NT2/D1 (cell line): Measurements from ENCODE around the gene ZDHHC7.

Experiments
- DNase-seq: peaks from one replicate; pipeline ENCODE4 v3.0.0-alpha.2; 2011; ENCODE audit warnings: low read depth, low spot score
- H3K27me3 ChIP-seq: 2 replicates; pipeline ENCODE4 v1.6.0; 2011; ENCODE audit warnings: mild to moderate bottlenecking; ENCODE audit not compliant: insufficient read length, insufficient read depth
- H3K36me3 ChIP-seq: 2 replicates; pipeline ENCODE4 v1.6.1; 2011; ENCODE audit warnings: mild to moderate bottlenecking, low read length, mixed read lengths; ENCODE audit not compliant: insufficient read depth, insufficient read length
- H3K4me1 ChIP-seq: 2 replicates; pipeline ENCODE4 v1.5.1; 2011; ENCODE audit not compliant: insufficient read depth, insufficient read length
- H3K4me3 ChIP-seq: 2 replicates; pipeline ENCODE4 v1.5.1; 2011; ENCODE audit warnings: low read depth; ENCODE audit not compliant: insufficient read length
- H3K9ac ChIP-seq: 2 replicates; pipeline ENCODE4 v1.6.0; 2011; ENCODE audit warnings: low read depth; ENCODE audit not compliant: insufficient read length
- H3K9me3 ChIP-seq: 2 replicates; pipeline ENCODE4 v1.5.1; 2011; ENCODE audit warnings: mild to moderate bottlenecking, low read length; ENCODE audit not compliant: insufficient read depth
- SUZ12 ChIP-seq: IDR thresholded peaks from 2 replicates; pipeline ENCODE4 v1.6.1; 2011; ENCODE audit not compliant: insufficient read length, insufficient read depth; ENCODE audit errors: extremely low read depth
- YY1 ChIP-seq: IDR thresholded peaks from 2 replicates; pipeline ENCODE4 v1.6.1; 2011; ENCODE audit not compliant: insufficient read length, insufficient read depth
- ZNF274 ChIP-seq: IDR thresholded peaks from 2 replicates; pipeline ENCODE4 v1.6.1; 2011; ENCODE audit warnings: mild to moderate bottlenecking, low read depth, low read length

The ZDHHC7 gene

DNA sequence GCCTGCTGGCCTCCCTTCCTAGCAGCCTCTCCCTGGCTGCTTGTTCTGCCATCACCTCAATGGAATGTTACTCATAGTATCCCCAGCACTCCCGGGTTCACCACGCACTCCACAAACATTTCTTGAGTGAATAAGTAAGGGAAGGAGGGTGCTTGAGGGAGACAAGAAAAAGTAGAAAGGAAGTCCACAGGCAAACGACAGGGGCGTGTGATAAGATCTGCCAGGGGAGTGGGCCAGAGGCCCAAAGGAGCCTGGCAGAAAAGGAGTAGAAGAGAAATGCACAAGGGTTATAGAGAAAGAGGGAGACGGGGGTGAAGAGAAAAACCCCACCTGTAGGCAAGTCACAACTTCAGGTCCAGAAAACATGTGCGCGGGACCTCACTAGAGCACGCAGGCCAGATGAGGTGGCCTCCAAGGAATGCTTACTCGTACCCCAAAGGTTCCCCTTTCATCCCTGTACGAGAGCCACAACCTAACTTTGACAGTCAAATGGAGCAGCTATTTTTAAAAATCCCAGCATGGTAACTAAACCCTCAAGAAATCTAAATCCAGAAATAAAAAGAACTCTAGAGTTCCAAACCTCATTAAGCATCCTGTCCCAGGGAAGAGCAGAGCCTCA is 6.6 kb downstream of the ZDHHC7 start:
- TF ChIP-seq SUZ12: no peak
- TF ChIP-seq ZNF274: no peak
- TF ChIP-seq YY1: no peak
- Histone ChIP-seq H3K27me3 (no peaks in the 10 kb centered on the region), H3K4me3 (no peak overlapping the region), H3K36me3 (peaks cover 42% of the 10 kb centered on the region), H3K9me3 (no peaks in the 10 kb centered on the region), H3K4me1 (peaks cover 13% of the 10 kb centered on the region), H3K9ac (no peak overlapping the region)
- DNase-seq: no peak

DNA sequence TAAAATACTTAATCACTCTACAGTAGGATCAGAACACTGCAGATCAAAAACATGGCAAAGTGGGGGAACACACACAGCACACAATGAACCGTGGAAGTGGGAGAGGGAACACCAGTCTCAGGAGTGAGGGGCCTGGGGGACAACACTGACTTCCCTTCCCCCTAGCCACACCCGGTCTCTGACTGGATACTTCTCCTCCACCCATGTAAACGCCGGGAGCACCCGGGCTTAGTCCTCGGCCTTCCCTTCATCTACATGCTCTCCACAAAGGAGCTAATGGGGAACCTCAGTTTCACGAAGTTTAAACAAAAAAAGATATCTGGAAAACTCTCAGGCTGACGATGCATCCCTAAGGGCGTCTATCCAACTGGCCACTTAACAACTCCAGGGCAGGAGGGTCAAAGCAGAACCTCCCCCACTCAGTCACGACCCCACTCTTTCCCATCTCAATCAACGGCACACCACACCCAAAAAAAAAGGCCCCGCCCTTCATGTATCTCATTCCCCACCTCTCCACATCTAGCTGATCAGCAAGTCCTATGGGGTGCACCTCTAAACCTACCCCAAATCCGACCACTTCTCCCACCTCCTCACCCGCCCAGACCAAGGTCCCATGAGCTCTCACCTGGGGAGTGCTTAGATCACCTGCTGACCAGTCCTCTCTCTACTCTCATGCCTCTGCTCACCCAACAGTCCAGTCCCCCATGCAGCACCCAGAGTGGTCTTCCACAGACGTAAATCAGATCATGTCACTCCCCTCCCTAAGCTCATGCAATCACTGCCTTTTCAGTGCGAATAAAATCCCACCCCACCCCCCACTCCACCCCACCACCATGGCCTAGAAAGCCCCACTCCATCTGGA is 7.4 kb downstream of the ZDHHC7 start:
- Histone ChIP-seq H3K4me3 (no peak overlapping the region), H3K9ac (no peak overlapping the region), H3K9me3 (no peaks in the 10 kb centered on the region), H3K27me3 (no peaks in the 10 kb centered on the region), H3K36me3 (peaks cover 41% of the 10 kb centered on the region), H3K4me1 (peaks cover 13% of the 10 kb centered on the region)
- no peak for DNase-seq
- TF ChIP-seq SUZ12: no peak
- TF ChIP-seq YY1: no peak
- no peak for TF ChIP-seq ZNF274

- DNase-seq: no peak
- no peak overlapping the region for H3K9ac ChIP-seq
- TF ChIP-seq YY1: no peak
- no peak for TF ChIP-seq ZNF274
- no peak for TF ChIP-seq SUZ12
- no peaks in the 10 kb centered on the region for H3K27me3 ChIP-seq
- H3K4me3 ChIP-seq: no peak overlapping the region
- peaks cover 13% of the 10 kb centered on the region for H3K4me1 ChIP-seq
- no peaks in the 10 kb centered on the region for H3K9me3 ChIP-seq
- peaks cover 38% of the 10 kb centered on the region for H3K36me3 ChIP-seq
Measured at GRCh38 chr16:85003076-85003475, 8.3 kb downstream of the ZDHHC7 start.

GRCh38 chr16:85002608-85003007 is 8.7 kb downstream of the ZDHHC7 start:
- TF ChIP-seq ZNF274 (no peak), SUZ12 (no peak), YY1 (no peak)
- H3K4me1 ChIP-seq: peaks cover 13% of the 10 kb centered on the region
- DNase-seq: no peak

GRCh38 chr16:85002099-85002541 is 9.2 kb downstream of the ZDHHC7 start:
- peaks cover 13% of the 10 kb centered on the region for H3K4me1 ChIP-seq

More at GRCh38 chr16:85002608-85003007, 8.7 kb downstream of the ZDHHC7 start:
- no peak overlapping the region for H3K4me3 ChIP-seq
- no peaks in the 10 kb centered on the region for H3K27me3 ChIP-seq
- no peak overlapping the region for H3K9ac ChIP-seq
- H3K9me3 ChIP-seq: no peaks in the 10 kb centered on the region
- peaks cover 34% of the 10 kb centered on the region for H3K36me3 ChIP-seq

GRCh38 chr16:84999857-85000480 is 11.4 kb downstream of the ZDHHC7 start:
- TF ChIP-seq ZNF274 (no peak), SUZ12 (no peak), YY1 (no peak)
- DNase-seq: no peak
- Histone ChIP-seq H3K4me3 (no peak overlapping the region), H3K27me3 (no peaks in the 10 kb centered on the region), H3K9ac (no peak overlapping the region), H3K36me3 (peaks cover 43% of the 10 kb centered on the region), H3K9me3 (no peaks in the 10 kb centered on the region), H3K4me1 (peaks cover 13% of the 10 kb centered on the region)

More at GRCh38 chr16:85002099-85002541, 9.2 kb downstream of the ZDHHC7 start:
- H3K27me3 ChIP-seq: no peaks in the 10 kb centered on the region
- no peak for TF ChIP-seq ZNF274
- no peak overlapping the region for H3K9ac ChIP-seq
- peaks cover 31% of the 10 kb centered on the region for H3K36me3 ChIP-seq
- H3K9me3 ChIP-seq: no peaks in the 10 kb centered on the region
- DNase-seq: no peak
- H3K4me3 ChIP-seq: no peak overlapping the region

- H3K4me1 ChIP-seq: peaks cover 18% of the 10 kb centered on the region
- H3K27me3 ChIP-seq: no peaks in the 10 kb centered on the region
- H3K9me3 ChIP-seq: no peaks in the 10 kb centered on the region
- H3K9ac ChIP-seq: no peak overlapping the region
- no peak overlapping the region for H3K4me3 ChIP-seq
- no peak for DNase-seq
- TF ChIP-seq YY1 (no peak), ZNF274 (no peak), SUZ12 (no peak)
- peaks cover 51% of the 10 kb centered on the region for H3K36me3 ChIP-seq
Measured at GRCh38 chr16:84999200-84999599, 12.1 kb downstream of the ZDHHC7 start.
